ENCODE measurements around the gene TMPRSS4.

Gene TMPRSS4

GRCh38 chr11:118068945-118069612, 7.8 kb upstream of the TMPRSS4 start:
- H3K4me3 ChIP-seq (ENCODE audit: low read depth, low read length), result no peak overlapping the region
- TF ChIP-seq, protein P1, sequence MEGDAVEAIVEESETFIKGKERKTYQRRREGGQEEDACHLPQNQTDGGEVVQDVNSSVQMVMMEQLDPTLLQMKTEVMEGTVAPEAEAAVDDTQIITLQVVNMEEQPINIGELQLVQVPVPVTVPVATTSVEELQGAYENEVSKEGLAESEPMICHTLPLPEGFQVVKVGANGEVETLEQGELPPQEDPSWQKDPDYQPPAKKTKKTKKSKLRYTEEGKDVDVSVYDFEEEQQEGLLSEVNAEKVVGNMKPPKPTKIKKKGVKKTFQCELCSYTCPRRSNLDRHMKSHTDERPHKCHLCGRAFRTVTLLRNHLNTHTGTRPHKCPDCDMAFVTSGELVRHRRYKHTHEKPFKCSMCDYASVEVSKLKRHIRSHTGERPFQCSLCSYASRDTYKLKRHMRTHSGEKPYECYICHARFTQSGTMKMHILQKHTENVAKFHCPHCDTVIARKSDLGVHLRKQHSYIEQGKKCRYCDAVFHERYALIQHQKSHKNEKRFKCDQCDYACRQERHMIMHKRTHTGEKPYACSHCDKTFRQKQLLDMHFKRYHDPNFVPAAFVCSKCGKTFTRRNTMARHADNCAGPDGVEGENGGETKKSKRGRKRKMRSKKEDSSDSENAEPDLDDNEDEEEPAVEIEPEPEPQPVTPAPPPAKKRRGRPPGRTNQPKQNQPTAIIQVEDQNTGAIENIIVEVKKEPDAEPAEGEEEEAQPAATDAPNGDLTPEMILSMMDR (IDR thresholded peaks at IDR 0.05; ENCODE audit: control insufficient read depth, extremely low read depth, insufficient read depth), result no peak
- no peak for DNase-seq (ENCODE audit: low read depth)

- TF ChIP-seq, protein P1 (IDR thresholded peaks at IDR 0.05; ENCODE audit: control insufficient read depth, extremely low read depth, insufficient read depth), result no peak
- DNase-seq (ENCODE audit: low read depth), result no peak
- H3K4me3 ChIP-seq (ENCODE audit: low read depth, low read length), result no peak overlapping the region
These were observed 5.4 kb upstream of the TMPRSS4 start for GRCh38 chr11:118071416-118072030.

GRCh38 chr11:118073554-118073953, 3.3 kb upstream of the TMPRSS4 start:
- H3K4me3 ChIP-seq (ENCODE audit: low read depth, low read length), result no peak overlapping the region
- no peak for DNase-seq (ENCODE audit: low read depth)
- TF ChIP-seq, protein P1 (IDR thresholded peaks at IDR 0.05; ENCODE audit: control insufficient read depth, extremely low read depth, insufficient read depth), result no peak

- no peak overlapping the region for H3K4me3 ChIP-seq (ENCODE audit: low read depth, low read length)
- no peak for DNase-seq (ENCODE audit: low read depth)
- TF ChIP-seq, protein P1 (IDR thresholded peaks at IDR 0.05; ENCODE audit: control insufficient read depth, extremely low read depth, insufficient read depth), result no peak
These were observed 2.7 kb upstream of the TMPRSS4 start for GRCh38 chr11:118074091-118074685.

- H3K4me3 ChIP-seq (ENCODE audit: low read depth, low read length), result no peak overlapping the region
- DNase-seq (ENCODE audit: low read depth), result no peak
- TF ChIP-seq, protein P1 (IDR thresholded peaks at IDR 0.05; ENCODE audit: control insufficient read depth, extremely low read depth, insufficient read depth), result no peak
These were observed 2.1 kb upstream of the TMPRSS4 start for GRCh38 chr11:118074785-118075184.

DNA sequence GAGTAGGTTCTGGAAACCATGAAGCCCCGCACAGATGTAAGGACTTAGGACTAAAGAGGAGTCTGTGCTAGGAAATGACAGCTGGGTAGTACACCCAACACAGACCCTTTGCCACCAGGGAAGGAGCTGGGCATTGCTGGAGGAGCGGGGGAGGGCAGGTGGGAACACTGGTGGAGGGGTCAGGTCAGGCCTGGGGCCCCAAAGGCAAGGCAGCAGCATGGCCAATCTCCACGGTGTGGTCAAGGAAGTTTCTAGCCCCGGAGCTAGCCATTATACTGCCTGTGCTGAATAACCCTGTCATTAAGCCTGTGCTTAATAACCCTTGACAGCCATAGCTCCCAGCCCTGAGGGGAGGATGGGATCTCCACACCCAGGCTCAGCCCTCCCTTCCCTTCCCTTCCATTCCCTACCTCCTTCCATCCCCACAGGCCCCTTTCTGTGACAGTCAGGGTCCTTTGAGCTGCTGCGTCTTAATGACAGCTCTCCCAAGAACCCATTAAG, 2.1 kb downstream of the TMPRSS4 start:
- DNase-seq (ENCODE audit: low read depth), result no peak
- TF ChIP-seq, protein P1 (IDR thresholded peaks at IDR 0.05; ENCODE audit: control insufficient read depth, extremely low read depth, insufficient read depth), result no peak
- H3K4me3 ChIP-seq (ENCODE audit: low read depth, low read length), result no peak overlapping the region

Measured in LNCaP clone FGC (cell line).